ACHN (cell line): ENCODE data around the gene SPDYA.

Experiments
- DNase-seq: peaks from one replicate; pipeline ENCODE4 v3.0.0-alpha.2; 2015
- in situ Hi-C: cut with HindIII; loops from 2 replicates; pipeline ENCODE4 v1.10.0; 2017; ENCODE audit warnings: low sequenced_read_pairs, low pct_ligation_motif_present, low pct_unique_long_range_greater_than_20kb

Gene SPDYA

DNA sequence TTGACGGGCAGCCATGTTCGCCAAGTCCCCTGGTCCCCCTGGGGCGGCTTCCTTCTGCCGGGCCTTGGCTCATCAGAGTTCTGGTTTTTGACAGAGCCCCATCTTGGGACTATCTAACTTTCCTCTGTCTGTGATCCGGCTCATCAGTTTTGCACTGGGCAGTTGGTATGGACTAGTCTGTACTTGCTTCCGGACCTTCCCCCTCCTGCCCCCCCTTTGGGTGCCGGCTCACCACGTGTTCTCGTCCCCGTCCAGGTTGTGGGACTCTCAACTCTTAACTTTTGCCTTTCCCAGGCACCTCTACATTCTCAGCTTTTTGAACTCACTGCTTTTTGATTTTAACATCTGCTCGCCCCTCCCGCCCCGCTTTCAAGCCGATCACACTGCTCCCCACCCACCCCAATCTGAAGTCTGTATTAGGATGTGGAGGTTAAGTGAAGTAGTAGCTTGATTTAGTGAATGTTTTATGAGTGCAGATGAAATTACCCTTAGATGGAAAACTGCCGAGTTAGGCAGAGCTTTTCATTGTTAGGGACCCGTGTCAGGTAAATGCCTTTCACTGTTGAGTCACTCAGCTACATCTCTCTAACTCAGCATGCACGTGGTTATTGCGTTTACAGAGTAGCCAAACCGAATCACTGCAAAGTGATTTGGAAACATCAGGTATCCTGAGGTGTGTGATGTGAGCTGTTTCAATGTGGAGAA, 84.7 kb downstream of the SPDYA start:
- in situ Hi-C loops, result no loop called here
- DNase-seq, result peak; percentile 70

DNA sequence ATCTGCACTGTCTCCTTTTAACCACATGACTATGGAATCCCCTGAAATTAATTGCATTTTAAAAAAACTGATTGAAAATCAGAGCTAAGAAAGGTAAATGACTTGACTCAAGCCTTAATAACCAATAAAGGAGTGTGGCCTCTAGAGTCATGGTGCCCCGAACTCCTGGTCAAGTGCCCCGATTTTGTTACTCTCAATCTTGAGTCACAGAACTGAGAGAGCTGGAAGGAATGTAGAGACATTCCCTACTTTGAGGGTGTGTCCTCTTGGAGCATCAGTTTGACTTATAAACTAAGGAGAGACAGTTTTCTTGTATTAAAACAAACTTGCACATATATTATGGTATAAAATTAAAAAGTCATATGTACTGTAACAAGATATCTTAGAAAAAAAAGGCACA, 86.3 kb downstream of the SPDYA start:
- peak; percentile 73 for DNase-seq
- in situ Hi-C loops, result no loop called here

DNA sequence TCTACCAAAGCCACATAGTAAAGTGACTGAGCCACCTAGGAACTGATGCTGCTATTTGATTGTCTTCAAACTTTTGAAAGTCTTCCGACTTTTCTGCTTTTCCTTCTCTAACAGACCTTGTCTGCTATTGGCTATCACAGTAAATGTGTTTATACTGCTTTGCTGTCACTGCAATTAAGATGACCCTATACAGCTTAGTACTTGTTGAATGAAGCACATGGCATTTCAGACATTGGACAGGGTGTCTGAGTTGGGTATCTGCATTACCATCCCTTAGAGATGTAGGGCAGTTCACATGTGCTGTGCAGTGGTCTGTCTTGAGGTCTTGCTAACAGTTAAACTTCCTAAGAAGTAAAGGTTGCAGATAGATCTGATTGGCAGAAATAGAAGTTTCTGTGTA, 87.4 kb downstream of the SPDYA start:
- no peak for DNase-seq
- in situ Hi-C loops, result no loop called here
